Prostate gland (tissue), 2 donors: ENCODE data around the gene FOXP2. TPM values are rescaled to one million over a fixed set of nuclear protein-coding genes. Genes with fewer than 3 reads are reported as not detected.

ENCODE experiments used
- DNase-seq: peaks from one replicate; pipeline ENCODE4 v3.0.0-alpha.2; 2019; ENCODE audit warnings: low spot score
- H3K27ac ChIP-seq, 2 donors: fragments of 200-600 bp; sonication (generic); 2 replicates each; pipeline ENCODE4 v1.5.1; 2017 to 2019
- H3K27me3 ChIP-seq: fragments of 200-600 bp; sonication (generic); replicated peaks from 2 replicates; pipeline ENCODE4 v1.5.1; 2019; ENCODE audit not compliant: insufficient read depth
- H3K36me3 ChIP-seq, 2 donors: fragments of 200-600 bp; sonication (generic); 1 replicate in 1 of 2; 2 replicates in 1 of 2; pipeline versions ENCODE4 v1.5.1 to v1.8.1; 2017 to 2019
- H3K4me1 ChIP-seq: fragments of 200-600 bp; sonication (generic); replicated peaks from 2 replicates; pipeline ENCODE4 v1.5.1; 2019
- H3K4me3 ChIP-seq, 2 donors: fragments of 200-600 bp; sonication (generic); 2 replicates each; pipeline ENCODE4 v1.5.1; 2017 to 2019
- H3K9me3 ChIP-seq: fragments of 200-600 bp; sonication (generic); 2 replicates; pipeline ENCODE4 v1.5.1; 2017
- POLR2A ChIP-seq: fragments of 450-650 bp; IDR thresholded peaks from one replicate; pipeline ENCODE4 v1.6.1; 2016; ENCODE audit warnings: antibody characterized with exemption, mild to moderate bottlenecking
- POLR2AphosphoS5 ChIP-seq: sonication (generic); formaldehyde crosslinking; IDR thresholded peaks from one replicate; pipeline ENCODE4 v1.6.1; 2017; ENCODE audit warnings: antibody characterized with exemption
- WGBS: methylation state at CpG from one replicate; pipeline ENCODE4 v1.1.5; 2018; 5-methylcytosine and 5-hydroxymethylcytosine counted together
- intact Hi-C: fragments of 100-400 bp; cut with DNase I; formaldehyde crosslinking; loops from one replicate; pipeline ENCODE4 v1.14.2; 2022
- total RNA-seq, 2 donors: library from RNA; depleted of rRNA; stranded (reverse); fragments of >200 nt; gene quantifications; one replicate each; pipeline ENCODE4 v1.1.0, GENCODE V29; 2016
- TF ChIP-seq, protein P1 (sequence below), 4 experiments: fragments of 200-600 bp in 2 of 4; fragments of 450-650 bp in 2 of 4; sonication (generic) in 2 of 4; IDR thresholded peaks; 1 replicate in 3 of 4; 2 replicates in 1 of 4; pipeline ENCODE4 v1.5.1; 2016 to 2019; ENCODE audit warnings: antibody characterized with exemption in 4 of 4, mild to moderate bottlenecking in 2 of 4, moderate library complexity in 2 of 4

Gene FOXP2
- total RNA-seq, 2 donors from 2014 or later: 4.9 to 5.6 TPM

GRCh38 chr7:114415064-114415989, 712 bp downstream of the FOXP2 start:
- TF ChIP-seq POLR2A (no peak), POLR2AphosphoS5 (no peak)
- TF ChIP-seq, protein P1, sequence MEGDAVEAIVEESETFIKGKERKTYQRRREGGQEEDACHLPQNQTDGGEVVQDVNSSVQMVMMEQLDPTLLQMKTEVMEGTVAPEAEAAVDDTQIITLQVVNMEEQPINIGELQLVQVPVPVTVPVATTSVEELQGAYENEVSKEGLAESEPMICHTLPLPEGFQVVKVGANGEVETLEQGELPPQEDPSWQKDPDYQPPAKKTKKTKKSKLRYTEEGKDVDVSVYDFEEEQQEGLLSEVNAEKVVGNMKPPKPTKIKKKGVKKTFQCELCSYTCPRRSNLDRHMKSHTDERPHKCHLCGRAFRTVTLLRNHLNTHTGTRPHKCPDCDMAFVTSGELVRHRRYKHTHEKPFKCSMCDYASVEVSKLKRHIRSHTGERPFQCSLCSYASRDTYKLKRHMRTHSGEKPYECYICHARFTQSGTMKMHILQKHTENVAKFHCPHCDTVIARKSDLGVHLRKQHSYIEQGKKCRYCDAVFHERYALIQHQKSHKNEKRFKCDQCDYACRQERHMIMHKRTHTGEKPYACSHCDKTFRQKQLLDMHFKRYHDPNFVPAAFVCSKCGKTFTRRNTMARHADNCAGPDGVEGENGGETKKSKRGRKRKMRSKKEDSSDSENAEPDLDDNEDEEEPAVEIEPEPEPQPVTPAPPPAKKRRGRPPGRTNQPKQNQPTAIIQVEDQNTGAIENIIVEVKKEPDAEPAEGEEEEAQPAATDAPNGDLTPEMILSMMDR (IDR thresholded peaks at IDR 0.05): no peak
- intact Hi-C loops: loop anchor here (5.0 to 10.0 kb wide), 3 partner anchors 249 to 1259 kb away; no protein-coding TSS in a partner anchor
- no peaks in the 10 kb centered on the region for H3K9me3 ChIP-seq
- H3K36me3 ChIP-seq: no peaks in the 10 kb centered on the region
- H3K4me3 ChIP-seq: peak overlapping the region; percentile 10 to 14
- H3K27me3 ChIP-seq: no peaks in the 10 kb centered on the region
- WGBS: 12% methylated on average over 14 of the region's 14 CpGs
- peak overlapping the region in 1 of 2 donors; percentile 45 for H3K27ac ChIP-seq
- H3K4me1 ChIP-seq: no peaks in the 10 kb centered on the region
- no peak for DNase-seq

DNA sequence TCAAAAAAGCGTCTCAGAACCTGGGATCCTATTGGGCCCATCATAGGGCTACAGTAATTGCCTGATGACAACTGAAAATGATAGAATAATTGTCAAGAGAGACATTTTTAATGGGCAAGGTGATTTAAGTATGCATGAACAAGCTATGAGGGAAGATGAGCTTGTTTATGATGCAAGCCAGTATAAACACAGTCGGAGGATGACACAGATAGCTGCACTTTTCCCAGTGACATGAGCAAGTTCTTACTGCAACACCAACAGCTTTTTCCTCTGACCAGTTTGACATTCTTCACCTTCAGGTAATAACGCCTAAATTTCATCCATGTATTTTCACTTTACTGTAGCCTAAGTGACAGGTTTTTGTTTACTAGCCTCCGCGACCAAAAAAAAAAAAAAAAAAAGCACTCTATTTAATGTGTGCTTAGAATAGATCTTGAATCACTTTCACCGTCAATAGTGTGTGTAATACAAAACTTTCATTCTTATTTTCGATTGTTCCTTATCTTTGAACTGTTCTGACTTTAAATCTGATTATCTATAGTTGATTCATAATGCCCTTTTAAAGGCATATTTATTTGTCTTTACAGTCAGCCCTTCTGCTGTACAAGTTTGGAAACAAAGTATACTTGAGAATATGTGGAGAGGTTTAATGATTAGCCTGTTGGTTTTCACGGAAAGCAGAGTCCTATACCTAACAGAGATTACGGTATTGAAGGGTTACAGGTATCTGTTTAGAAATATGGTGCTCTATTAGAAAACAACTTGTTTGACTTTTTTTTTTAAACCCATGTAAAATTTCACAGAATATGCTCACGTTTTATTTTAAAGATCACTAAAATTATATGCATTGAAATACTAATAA, 1.7 kb downstream of the FOXP2 start:
- H3K27ac ChIP-seq: no peak overlapping the region
- no peak for DNase-seq
- H3K36me3 ChIP-seq: no peaks in the 10 kb centered on the region
- H3K9me3 ChIP-seq: no peaks in the 10 kb centered on the region
- H3K4me3 ChIP-seq: no peak overlapping the region
- H3K27me3 ChIP-seq: no peaks in the 10 kb centered on the region
- no peaks in the 10 kb centered on the region for H3K4me1 ChIP-seq
- TF ChIP-seq POLR2AphosphoS5 (no peak), POLR2A (no peak)
- TF ChIP-seq, protein P1 (IDR thresholded peaks at IDR 0.05): no peak
- intact Hi-C loops: loop anchor here (2.0 to 10.0 kb wide), 4 partner anchors 248 to 1258 kb away; no protein-coding TSS in a partner anchor
- WGBS: 36% methylated on average over 10 of the region's 10 CpGs

GRCh38 chr7:114417290-114417689, 2.7 kb downstream of the FOXP2 start:
- Histone ChIP-seq H3K27me3 (no peaks in the 10 kb centered on the region), H3K4me3 (no peak overlapping the region), H3K27ac (no peak overlapping the region), H3K36me3 (no peaks in the 10 kb centered on the region), H3K9me3 (no peaks in the 10 kb centered on the region), H3K4me1 (no peaks in the 10 kb centered on the region)
- no peak for TF ChIP-seq POLR2AphosphoS5
- TF ChIP-seq POLR2A: no peak
- TF ChIP-seq, protein P1 (IDR thresholded peaks at IDR 0.05): no peak
- DNase-seq: no peak
- intact Hi-C loops: loop anchor here (2.0 to 10.0 kb wide), 4 partner anchors 248 to 1258 kb away; no protein-coding TSS in a partner anchor
- WGBS: 91% methylated on average over 1 of the region's 1 CpG

- no peak for DNase-seq
- H3K4me1 ChIP-seq: no peaks in the 10 kb centered on the region
- no peak overlapping the region for H3K27ac ChIP-seq
- TF ChIP-seq POLR2A: no peak
- TF ChIP-seq, protein P1 (IDR thresholded peaks at IDR 0.05): no peak
- TF ChIP-seq POLR2AphosphoS5: no peak
- H3K9me3 ChIP-seq: no peaks in the 10 kb centered on the region
- H3K27me3 ChIP-seq: no peaks in the 10 kb centered on the region
- H3K4me3 ChIP-seq: no peak overlapping the region
- WGBS: 79% methylated on average over 4 of the region's 4 CpGs
- no peaks in the 10 kb centered on the region for H3K36me3 ChIP-seq
- intact Hi-C loops: loop anchor here (5.0 to 10.0 kb wide), 3 partner anchors 247 to 1257 kb away; no protein-coding TSS in a partner anchor
These were observed 3.5 kb downstream of the FOXP2 start for GRCh38 chr7:114418117-114418516.
